NCI-H524 treated with DMSO at 0.1 percent for 48 hours (cell line): ENCODE measurements around the gene SMIM5.
"Not testable (repeated sequence)": the region's sequence is repeated elsewhere in the genome, so short reads cannot be mapped to it uniquely, and the experiment has no call there.

Source experiments
- DNase-seq: peaks from one replicate; lab custom pipeline; 2025; lab: John Stamatoyannopoulos, UW

SMIM5 gene

DNA sequence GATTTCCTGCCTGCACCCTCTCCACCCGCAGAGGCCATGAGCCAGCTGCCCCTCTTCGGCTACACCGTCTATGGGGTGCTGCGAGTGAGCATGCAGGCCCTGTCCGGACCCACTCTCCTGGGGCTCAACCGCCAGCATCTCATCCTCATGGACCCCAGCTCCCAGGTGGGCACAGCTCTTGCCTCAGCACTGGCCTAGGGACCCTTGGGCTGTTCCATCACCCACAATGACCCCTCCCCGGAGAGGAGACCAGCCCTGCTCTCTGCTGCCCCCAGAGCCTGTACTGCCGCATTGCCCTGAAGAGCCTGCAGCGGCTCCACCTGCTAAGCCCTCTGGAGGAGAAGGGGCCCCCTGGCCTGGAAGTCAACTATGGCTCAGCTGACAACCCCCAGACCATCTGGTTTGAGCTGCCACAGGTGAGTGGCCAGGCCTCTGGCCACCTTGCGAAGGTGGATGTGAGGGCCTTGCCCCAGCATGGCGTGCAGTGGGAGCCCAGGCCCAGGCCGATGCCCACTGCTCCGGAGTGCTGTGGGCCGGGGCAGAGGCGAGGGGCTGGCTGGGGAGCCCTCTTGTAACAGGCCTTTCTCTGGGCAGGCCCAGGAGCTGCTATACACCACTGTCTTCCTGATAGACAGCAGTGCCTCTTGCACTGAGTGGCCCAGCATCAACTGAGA lies 7.3 kb upstream of the SMIM5 start:
- no peak for DNase-seq

DNA sequence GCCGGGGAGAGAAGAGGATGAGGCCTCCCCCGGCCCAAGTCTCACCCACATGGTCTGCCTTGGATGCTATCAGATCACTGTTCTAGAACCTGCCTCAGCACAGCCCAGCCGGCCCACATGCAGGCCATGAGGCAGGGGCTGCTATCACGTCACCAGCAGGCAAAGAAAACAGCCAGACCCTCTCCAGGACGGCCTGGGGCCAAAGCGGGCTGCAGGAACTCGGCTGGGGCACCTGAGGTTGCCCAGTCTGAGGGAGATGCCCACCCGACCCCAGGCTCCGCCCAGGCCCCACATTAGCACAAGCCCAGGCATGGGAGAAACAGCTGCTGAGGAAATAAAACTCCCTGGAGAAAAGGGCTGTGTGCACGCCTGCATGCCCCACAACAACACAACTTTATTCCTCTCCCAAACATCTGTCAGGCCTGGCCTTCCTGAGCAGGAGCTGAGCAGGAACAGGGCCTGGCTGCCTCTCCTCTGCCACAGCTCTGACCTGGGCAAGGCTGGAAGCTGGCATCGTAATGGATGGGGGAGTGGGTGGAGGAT lies 6.7 kb upstream of the SMIM5 start:
- no peak for DNase-seq

DNA sequence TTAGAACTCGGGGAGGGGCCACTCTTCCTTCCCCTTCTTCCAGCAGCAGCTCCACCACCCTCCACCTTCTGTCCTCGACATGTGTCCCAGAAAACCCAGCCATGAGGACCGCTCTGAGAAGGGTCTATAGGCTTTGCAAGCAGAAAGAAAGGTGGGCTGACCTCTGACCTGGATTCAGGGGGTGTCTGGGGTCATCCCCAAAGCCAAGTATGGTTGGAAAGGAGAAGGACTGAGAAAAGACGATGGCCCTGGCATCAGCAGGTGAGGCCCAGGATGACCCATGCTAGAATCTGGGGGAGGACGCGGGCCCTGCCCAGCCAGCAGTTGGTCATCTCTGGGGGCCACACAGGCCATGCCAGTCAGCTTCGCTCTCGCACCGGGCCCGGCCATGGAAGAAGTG lies 6.1 kb upstream of the SMIM5 start:
- DNase-seq = no peak

DNA sequence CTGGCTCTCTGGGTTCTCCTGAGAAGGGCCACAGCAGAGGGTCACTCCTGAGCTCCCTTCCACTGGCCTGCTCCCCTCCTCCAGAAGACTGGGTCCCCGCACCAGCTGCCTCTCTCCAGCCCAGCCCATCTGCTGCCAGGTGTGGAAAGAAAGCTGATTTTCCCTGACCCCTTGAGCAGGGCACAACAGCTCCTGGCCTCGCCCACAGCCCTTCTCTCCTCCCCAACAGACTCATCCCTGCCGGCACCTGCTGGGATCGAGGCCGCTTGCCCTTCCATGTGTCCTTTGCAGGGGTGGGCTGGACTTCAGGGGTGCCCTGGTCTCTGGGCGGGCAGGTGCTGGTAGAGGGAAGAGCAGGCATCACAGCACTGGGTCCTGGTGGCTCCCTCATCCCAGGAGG lies 4.8 kb upstream of the SMIM5 start:
- DNase-seq = no peak

DNA sequence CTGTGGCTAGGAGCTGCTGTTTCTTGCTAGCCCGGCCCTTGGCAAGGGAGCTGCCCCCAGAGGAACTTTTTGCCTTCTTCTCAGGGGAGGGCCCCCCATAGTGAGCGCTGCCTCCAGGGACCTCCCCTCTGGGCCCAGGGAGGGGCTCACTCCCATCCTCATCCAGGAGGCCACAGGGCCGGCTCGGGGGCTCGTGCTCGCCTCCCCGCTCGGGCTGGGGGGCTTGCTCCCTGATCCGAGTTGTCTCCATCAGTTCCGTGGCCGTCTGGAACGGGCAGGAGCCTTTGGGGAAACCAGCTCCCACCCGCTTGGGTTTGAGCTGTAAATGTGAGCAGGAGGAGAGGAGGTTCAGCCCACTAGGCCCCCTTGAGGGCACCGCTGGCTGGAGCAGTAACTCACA lies 4.1 kb upstream of the SMIM5 start:
- no peak for DNase-seq

DNA sequence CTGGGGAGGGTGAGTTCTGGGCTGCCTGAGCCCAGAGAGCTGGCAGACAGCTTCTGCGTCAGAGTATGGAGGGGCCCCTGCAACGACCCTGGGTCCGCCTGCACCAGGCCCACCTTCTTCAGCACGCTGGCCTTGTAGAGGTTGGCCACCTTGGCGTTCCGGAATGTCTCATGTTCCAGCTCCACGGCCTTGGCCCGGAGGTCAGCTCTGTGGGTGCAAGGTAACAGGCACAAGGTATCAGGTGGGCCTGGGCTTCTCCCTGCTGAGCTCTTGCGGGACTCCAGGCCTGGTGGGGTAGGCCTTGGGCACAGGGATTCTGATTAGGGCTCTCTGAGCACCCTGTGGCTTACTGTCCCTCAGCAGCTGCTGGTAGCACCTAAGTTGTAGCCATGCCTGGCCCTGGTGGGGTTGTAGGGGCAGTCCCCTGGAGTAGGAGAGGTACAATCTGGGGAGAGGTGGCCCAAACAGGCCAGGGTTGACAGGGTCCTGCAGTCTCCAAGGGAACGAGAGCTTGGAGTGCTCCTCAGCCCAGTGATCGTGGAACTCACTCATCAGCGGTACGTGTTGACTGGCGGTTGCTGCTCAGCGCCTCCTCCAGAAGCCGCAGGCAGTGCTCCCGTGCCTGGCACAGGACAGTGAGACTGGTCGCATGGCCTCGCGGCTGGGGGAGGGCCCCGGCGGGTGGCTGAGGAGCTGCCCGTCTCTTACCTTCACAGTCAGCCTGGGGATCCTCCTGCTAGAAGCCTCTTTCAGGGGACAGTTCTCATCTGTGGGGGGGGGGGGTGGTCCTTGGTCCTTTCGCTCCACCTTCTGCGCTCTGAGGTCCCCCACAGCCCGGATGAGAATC lies 2.9 kb upstream of the SMIM5 start:
- no peak for DNase-seq

DNA sequence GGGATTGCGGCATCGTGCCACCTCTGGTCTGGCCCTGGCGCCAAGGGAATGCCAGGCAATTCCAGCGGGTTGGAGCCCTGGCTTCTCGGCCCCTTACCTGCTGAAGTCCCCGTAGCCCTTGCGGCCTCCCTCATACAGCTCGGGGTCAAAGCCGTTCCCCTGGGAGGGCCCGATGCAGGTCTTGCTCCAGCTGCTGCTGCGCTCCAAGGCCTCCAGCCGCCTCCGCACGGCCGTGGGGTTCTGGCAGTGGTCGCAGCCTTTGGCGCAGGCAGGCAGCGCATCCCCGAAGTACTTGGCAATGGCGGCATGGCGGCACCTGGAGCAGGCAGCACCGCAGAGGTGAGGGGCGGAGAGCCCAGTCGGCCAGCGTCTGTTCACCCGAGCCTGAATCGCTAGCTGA lies 1.9 kb upstream of the SMIM5 start:
- DNase-seq = no peak

DNA sequence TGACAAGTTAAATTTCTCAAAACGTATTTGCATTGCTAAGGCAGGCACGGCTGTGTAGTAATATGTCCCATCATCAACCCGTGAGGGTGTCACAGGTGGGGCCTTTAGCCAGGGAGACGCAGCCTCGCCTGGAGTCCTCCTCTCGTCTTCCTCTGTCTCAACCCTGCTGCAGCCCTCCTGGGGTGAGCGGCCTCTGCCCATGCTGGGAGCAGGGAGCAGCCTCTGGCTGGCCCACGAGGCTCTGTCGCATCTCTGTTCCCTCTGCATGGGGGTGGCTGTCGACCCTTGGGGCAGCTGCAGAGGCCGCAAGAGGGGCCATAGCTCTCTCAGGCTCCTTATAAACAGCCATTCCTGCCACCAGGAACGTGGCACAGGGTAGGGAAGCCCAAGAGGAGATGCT lies 806 bp upstream of the SMIM5 start:
- no peak for DNase-seq

DNA sequence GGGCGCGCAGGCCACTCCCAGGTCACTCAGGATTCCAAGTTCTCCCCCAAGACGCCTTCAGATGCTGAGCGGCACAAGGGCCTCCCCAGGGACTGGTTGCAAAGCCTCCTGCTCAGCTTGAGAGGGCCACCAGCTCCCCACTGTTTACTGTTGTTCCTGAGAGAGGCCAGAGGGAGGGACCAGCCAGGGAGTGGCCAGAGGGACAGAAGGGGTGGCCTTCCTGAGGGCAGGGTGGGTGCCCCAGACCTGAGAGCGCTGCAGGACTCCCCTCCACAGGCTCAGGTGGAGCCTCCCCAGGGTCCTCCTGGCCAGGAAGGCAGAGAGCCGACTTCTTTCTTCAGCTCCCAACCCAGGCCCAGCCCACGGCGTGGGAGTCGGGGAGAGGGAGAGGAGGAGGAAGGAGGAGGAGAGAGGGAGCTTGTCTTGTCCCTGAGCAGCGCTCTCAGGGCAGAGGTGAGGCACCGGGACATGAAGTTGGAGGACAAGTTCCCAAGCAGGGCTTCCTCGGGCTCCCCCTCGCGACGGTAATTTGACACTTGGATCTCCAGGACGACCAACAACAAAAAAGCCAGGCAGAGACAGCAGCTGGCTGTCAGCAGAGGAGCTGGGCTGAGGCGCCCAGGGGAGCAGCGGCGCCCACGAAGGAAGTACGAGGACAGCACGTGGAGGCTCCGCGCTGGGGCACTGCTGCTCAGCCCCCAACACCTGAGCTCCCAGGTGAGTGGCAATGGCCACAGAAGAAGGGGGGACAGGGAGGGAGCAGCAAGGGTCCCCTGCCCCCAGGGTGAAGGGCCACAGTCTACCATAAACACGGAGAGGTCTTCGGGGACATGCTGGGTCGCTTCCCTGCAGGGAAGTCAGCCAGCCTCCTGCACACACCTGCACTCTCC lies 497 bp downstream of the SMIM5 start:
- DNase-seq = peak; percentile 80

DNA sequence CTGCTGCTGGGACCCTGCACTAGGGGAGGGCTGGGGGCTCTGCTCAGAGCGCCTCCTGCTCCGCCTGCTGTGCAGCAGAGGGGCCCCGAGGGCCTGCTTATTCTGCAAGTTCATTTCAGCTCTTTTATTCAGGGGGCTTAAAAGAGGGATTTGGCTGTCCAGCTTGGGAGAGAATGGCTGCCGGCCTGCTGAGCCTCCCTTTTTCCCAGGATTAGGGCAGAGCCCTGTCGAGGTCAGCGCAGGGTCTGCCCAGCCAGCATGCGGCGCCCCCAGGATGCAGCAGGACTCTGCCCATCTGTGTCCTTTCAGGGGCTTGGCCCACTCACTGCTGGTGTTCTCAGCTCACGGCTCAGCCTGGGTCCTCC lies 1.1 kb downstream of the SMIM5 start:
- no peak for DNase-seq

DNA sequence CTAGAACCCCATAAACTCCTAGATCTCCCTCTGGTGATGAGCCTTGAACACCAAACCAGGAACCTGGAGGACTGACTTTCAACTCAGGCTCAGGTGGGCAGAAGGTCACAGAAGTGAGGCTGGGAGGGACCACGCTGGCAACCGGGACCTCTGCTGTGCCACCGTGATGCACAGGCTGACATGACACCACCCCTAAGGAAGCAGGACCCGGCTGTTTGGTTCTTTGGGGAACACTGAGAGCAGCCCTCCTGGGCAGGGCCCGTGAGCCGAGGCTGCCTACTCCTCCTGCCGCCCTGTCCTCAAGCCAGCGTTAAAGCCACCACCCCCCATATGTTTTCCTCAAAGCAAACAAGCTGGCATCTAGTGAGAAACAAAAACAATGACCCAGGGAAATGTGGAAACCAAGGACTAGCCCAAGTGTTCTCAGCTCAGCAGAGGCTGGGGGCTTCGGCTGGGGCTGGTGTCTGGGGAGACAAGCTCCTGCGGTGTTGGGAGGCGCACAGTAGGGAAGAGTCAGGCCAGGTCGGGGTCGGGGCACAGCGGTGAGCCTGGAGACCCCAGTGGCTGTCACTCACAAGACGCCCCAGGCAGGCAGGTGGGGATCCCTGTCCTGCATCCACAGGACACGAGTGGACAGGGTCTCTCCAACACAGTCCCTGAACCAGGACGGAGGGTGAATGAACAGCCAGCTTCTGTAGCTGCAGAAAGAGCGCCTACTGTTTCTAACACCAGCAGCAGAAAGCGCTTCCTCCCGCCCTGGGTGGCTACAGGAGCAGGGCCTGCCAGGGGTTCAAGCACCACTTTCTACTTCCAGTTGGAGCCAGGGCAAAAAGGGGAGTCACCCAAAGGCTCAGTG lies 1.7 kb downstream of the SMIM5 start:
- DNase-seq = no peak

DNA sequence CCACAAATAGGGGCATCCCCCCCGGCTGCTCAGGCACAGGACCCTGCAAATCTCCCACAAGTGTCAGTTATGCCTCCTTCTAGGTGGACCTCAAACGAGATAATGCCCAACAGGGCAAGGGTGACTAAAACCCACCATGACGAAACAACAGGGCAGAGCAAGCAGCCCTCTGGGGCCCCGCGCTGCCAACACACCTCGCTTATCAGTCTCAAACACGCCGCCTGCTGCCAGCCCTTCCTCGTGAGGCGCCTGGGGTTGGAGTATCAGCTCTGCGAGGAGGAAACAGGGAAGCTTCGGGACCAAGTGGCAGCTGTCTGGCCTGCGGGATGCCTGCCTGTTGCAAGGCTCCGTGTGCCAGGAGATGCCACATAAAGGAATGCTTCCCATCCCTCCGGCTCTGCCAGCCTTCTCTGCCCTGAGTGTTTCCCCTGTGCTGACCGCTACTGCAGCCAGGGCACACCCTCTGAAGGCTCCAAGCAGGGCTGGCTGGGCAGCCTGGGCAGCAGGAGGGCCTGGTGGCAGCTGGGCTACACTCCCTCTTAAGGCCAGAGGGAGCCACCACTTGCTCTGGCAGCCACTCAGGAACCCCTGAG lies 2.5 kb downstream of the SMIM5 start:
- no peak for DNase-seq

DNA sequence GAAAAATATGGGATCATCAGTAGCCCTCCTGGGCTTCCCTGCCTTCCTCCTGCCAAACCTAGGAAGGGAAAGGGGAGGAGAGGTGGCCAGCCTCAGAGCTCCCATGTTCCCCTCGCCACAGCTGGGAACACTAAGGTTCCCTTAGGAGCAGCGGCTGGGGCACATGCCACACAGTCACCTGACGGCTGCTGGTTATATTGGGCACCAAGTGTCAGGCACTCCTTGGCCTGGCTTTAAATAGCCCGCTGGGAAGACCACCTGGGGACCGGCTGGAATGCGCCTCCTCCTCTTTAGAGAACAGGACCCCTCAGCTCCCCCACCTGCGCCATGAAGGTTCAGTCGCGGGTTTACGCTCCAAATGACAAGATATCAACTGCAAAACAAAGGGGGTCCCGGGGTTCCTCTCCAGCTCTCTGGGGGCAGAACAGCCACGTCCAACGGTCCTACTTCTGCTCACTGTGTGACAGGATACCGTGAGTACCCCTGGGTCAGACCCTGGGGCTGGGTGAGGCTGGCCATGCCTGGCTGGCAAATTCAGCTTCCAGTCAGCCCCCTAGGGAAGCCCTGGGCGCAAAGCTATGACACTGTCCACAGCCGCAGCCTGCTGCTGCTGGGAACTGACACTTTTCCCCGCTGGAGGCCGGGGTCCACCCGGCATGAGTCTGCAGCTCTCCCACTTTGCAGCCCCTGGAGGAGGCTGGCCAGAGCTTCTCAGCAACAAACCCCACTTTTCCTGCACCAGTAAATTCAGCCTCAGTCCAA lies 3.3 kb downstream of the SMIM5 start:
- DNase-seq = no peak

DNA sequence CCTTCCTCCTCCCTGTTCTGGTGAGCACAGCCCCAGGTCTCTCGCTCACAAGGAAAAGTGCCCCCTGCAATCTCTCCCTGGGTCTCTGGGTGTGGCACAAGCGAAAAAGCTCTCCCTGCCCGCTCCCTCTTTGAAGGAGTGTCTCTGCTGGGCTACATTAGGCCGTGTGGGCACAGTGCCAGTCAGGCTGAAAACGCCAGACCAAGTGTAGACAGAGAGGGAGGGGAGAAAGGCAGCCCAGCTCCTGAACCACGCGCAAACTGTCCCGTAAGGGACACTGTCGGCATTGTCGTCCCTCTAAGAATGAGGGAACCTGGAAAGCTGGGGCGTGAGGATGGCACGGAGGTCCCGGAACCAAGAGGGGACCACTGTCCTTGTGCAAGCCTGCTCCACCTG lies 3.9 kb downstream of the SMIM5 start:
- no peak for DNase-seq

DNA sequence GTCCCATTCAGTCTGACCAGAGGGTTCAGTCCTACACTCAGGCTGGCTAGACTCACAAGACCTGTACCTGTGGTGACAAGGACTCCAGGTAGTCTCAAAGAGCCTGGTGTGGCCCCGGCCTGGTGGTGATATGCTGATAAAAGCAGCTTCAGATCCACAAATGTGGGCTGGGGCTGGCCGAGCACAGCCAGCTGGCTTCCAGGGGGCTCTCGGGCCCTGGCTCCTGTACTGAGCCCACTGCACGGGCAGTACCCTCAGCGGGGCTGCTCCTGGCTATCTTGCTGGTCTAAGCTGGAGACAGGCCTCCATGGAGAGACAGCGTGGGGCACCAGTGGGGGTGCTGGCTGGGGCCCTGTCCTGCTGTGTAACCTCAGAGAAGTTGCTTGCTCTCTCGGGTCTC lies 4.3 kb downstream of the SMIM5 start:
- no peak for DNase-seq

DNA sequence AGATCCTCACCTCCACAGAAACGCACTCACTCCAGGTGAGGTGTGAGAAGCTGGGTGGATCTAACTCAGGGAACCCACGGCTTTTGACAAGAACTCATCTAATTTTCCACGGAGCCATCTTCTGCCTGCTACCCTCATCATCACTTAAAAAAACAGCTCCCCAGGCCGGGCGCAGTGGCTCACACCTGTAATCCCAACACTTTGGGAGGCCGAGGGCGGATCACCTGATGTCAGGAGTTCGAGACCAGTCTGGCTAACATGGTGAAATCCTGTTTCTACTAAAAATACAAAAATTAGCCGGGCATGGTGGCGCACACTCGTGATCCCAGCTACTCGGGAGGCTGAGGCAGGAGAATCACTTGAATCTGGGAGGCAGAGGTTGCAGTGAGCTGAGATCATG lies 4.8 kb downstream of the SMIM5 start:
- DNase-seq = not testable (repeated sequence)

DNA sequence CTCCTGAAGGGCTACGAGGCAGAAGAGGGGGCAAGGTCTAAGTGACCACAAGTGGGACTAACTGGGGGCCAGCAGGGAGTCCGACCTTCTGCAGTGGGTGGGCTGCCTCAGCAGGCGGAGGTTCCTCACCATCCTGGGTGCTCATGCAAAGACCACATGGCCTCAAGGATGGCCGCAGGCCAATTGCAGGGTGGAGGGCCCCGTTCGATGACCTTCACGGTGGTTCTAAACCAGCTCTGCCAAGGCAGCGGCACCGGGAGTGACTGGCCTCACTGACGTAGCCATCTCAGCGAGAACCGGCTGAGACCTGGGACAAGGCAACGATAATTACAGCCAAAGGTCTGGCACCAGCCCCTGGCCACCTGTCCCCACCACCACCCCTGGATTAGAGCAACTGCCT lies 5.7 kb downstream of the SMIM5 start:
- DNase-seq = no peak

DNA sequence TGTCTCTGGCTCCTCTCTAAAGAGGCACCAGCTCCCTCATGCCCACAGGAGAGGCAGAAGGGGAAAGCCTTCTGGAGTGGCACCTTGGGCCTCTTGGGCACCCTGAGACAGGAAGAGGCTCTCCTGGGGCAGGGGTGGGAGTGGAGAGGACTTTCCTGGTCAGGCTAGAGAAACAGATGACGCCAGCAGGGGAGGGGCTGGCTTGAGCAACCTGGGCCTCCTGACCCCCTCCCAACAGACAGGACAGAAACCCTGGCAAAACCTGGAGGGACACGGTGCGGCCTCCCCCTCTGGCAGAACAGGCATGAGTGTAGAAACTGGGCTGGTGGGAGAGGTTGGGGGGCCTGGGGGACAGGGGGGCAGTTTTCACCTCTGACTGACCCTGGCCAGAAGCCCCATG lies 6.1 kb downstream of the SMIM5 start:
- no peak for DNase-seq

DNA sequence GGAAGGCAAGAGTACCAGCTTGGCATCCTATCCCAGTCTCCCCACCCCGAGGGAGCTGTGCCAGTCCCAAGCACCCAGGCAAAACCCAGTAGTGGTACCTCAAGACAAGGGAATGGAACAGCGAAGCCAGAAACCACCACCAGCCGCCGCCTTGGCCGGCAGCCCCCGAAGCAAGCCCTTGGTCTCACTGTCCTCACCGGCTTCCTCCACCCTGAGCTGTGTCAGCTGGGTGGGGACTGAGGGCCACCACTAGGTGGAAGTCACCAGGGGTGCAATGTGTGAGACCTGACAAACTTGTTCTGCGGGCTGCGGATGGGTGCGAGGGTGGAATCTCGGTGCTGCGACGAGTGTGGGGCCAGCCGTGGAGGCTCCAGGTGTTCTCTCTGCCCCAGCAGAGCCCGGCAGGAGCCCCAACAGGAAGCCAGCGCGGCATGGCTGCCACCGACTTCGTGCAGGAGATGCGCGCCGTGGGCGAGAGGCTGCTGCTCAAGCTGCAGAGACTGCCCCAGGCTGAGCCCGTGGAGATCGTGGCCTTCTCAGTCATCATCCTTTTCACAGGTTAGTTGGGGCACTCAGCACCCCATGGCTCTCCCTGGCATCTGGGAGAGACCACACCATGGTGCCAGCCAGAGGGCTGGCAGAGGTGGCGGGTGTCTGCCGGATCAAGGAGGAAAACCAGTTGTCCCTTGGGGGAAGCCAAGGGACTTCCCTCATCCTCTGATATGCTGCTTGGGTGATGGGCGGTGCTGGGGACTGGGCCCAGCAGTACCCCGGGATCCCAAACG lies 6.7 kb downstream of the SMIM5 start:
- DNase-seq = no peak
